ENCODE data around the gene MRM3. TPM values are rescaled to one million over a fixed set of nuclear protein-coding genes. Genes with fewer than 3 reads are reported as not detected.
A peak's percentile ranks its signal among the peaks of the same experiment; 100 is the strongest.

The MRM3 gene
- total RNA-seq, 2 donors from 2014 or later, result 14.0 to 18.7 TPM

DNA sequence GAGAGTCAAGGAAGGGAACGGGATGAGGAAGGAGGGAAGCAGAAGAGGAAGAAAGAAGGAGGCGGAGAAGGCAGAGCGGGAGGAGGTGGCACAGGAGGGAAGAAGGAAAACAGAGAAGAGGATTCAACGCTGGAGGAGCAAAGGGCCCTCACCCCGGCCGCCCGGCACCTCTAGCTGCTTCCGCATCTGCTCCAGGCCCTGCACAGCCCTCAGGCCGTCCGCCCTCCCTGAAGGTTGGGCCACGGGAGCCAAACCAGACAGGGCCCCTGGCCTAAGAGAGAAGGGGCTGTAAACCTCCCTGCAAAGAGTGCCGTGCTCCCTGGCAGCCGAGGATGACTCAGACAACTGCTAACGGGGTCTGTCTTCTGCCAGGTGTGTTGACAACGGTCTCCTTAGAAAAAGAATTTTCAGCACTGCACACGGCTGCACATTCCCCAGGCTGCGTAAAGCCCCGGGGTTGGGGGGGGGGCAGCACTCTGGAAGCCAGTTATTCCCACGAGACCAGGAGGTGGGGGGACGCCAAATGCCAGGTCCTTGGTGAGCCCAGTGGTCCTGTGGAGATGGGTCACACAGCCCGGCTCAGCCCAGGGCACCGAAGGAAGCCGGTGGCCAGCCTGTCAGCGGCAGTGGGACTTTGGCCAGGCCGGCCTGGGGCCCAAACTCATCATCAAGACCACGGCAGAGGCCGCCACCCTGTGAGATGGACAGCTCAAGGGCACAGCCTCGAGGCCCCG is 29.1 kb downstream of the MRM3 start:
- no peaks in the 10 kb centered on the region for H3K4me1 ChIP-seq (ENCODE audit: control insufficient read depth, insufficient read depth, low read length)
- Mint-ChIP-seq H3K36me3 (ENCODE audit: low read depth) (peaks cover 75% of the 10 kb centered on the region), H3K4me1 (no peaks in the 10 kb centered on the region), H3K9me3 (peaks cover 2% of the 10 kb centered on the region), H3K27me3 (ENCODE audit: insufficient read depth) (no peaks in the 10 kb centered on the region), H3K4me3 (no peak overlapping the region), H3K27ac (peak overlapping the region; percentile 35)
- 90 to 94% methylated on average over 16 to 29 of the region's 29 CpGs for WGBS, 2 experiments (ENCODE audit: insufficient coverage in 1 of 2, insufficient read length in 1 of 2)
- no peak for DNase-seq
- peaks cover 72% of the 10 kb centered on the region for H3K36me3 ChIP-seq (ENCODE audit: control insufficient read depth, insufficient read depth, low read length)
- no peaks in the 10 kb centered on the region for H3K9me3 ChIP-seq (ENCODE audit: control insufficient read depth, low read length)
- no peak for TF ChIP-seq CTCF (conservative IDR thresholded peaks at IDR 0.05)
- no peak overlapping the region for H3K9ac ChIP-seq (ENCODE audit: extremely low read depth, low read length, poor library complexity, severe bottlenecking)
- H3K4me3 ChIP-seq (ENCODE audit: low read length), result no peak overlapping the region
- H3K27me3 ChIP-seq (ENCODE audit: control insufficient read depth, insufficient read depth, low read length, poor library complexity, severe bottlenecking), result no peaks in the 10 kb centered on the region
- H3K27ac ChIP-seq (ENCODE audit: low read depth, low read length), result peak overlapping the region; percentile 38

DNA sequence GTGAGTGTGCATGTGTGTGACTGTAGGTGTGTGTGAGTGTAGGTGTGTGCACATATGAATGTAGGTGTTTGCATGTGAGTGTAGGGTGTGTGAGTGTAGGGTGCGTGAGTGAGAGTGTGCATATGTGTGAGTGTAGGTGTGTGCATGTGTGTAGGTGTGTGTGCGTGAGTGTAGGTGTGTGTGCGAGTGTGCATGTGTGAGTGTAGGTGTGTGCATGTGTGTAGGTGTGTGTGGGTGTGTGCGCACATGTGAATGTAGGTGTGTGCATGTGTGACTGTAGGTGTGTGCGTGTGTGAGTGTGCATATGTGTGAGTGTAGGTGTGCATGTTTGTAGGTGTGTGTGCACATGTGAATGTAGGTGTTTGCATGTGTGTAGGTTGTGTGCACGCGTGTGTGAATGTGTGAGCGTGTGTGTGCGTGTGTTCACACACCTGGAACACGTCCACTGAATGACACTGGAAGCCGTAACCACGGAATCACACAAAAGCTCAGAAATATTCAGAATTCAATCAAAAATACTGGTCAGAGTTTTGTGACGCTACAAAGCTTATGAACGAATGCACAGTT is 30.6 kb downstream of the MRM3 start:
- peaks cover 2% of the 10 kb centered on the region for H3K9me3 Mint-ChIP-seq
- no peak overlapping the region for H3K9ac ChIP-seq (ENCODE audit: extremely low read depth, low read length, poor library complexity, severe bottlenecking)

GRCh38 chr17:814371-814770 is 32.2 kb downstream of the MRM3 start:
- Histone ChIP-seq H3K36me3 (ENCODE audit: control insufficient read depth, insufficient read depth, low read length) (peaks cover 82% of the 10 kb centered on the region), H3K9ac (ENCODE audit: extremely low read depth, low read length, poor library complexity, severe bottlenecking) (no peak overlapping the region), H3K27me3 (ENCODE audit: control insufficient read depth, insufficient read depth, low read length, poor library complexity, severe bottlenecking) (no peaks in the 10 kb centered on the region), H3K4me3 (ENCODE audit: low read length) (no peak overlapping the region), H3K4me1 (ENCODE audit: control insufficient read depth, insufficient read depth, low read length) (no peaks in the 10 kb centered on the region), H3K27ac (ENCODE audit: low read depth, low read length) (no peak overlapping the region), H3K9me3 (ENCODE audit: control insufficient read depth, low read length) (no peaks in the 10 kb centered on the region)
- no peaks in the 10 kb centered on the region for H3K27me3 Mint-ChIP-seq (ENCODE audit: insufficient read depth)
- peaks cover 2% of the 10 kb centered on the region for H3K9me3 Mint-ChIP-seq
- H3K36me3 Mint-ChIP-seq (ENCODE audit: low read depth), result peaks cover 83% of the 10 kb centered on the region
- H3K27ac Mint-ChIP-seq, result no peak overlapping the region
- no peaks in the 10 kb centered on the region for H3K4me1 Mint-ChIP-seq
- no peak for TF ChIP-seq CTCF (conservative IDR thresholded peaks at IDR 0.05)
- H3K4me3 Mint-ChIP-seq, result no peak overlapping the region
- no peak for DNase-seq
- WGBS, 2 experiments (ENCODE audit: insufficient coverage in 1 of 2, insufficient read length in 1 of 2), result 97 to 99% methylated on average over 19 to 20 of the region's 20 CpGs

More for the DNA sequence above, 30.6 kb downstream of the MRM3 start:
- no peaks in the 10 kb centered on the region for H3K27me3 ChIP-seq (ENCODE audit: control insufficient read depth, insufficient read depth, low read length, poor library complexity, severe bottlenecking)
- no peaks in the 10 kb centered on the region for H3K27me3 Mint-ChIP-seq (ENCODE audit: insufficient read depth)
- H3K4me3 ChIP-seq (ENCODE audit: low read length), result no peak overlapping the region
- H3K4me1 Mint-ChIP-seq, result no peaks in the 10 kb centered on the region
- no peak overlapping the region for H3K4me3 Mint-ChIP-seq
- no peak overlapping the region for H3K27ac Mint-ChIP-seq
- H3K36me3 ChIP-seq (ENCODE audit: control insufficient read depth, insufficient read depth, low read length), result peaks cover 78% of the 10 kb centered on the region
- no peak for TF ChIP-seq CTCF (conservative IDR thresholded peaks at IDR 0.05)
- no peak overlapping the region for H3K27ac ChIP-seq (ENCODE audit: low read depth, low read length)
- H3K4me1 ChIP-seq (ENCODE audit: control insufficient read depth, insufficient read depth, low read length), result no peaks in the 10 kb centered on the region
- DNase-seq, result no peak
- peaks cover 80% of the 10 kb centered on the region for H3K36me3 Mint-ChIP-seq (ENCODE audit: low read depth)
- no peaks in the 10 kb centered on the region for H3K9me3 ChIP-seq (ENCODE audit: control insufficient read depth, low read length)
- WGBS, 2 experiments (ENCODE audit: insufficient coverage in 1 of 2, insufficient read length in 1 of 2), result 90 to 93% methylated on average over 12 to 14 of the region's 14 CpGs
